Measurements from ENCODE around the gene EBP. TPM values are rescaled to one million over a fixed set of nuclear protein-coding genes. Genes with fewer than 3 reads are reported as not detected.
A peak's percentile ranks its signal among the peaks of the same experiment; 100 is the strongest.

EBP gene
- total RNA-seq, 1 donor: 45.6 TPM

DNA sequence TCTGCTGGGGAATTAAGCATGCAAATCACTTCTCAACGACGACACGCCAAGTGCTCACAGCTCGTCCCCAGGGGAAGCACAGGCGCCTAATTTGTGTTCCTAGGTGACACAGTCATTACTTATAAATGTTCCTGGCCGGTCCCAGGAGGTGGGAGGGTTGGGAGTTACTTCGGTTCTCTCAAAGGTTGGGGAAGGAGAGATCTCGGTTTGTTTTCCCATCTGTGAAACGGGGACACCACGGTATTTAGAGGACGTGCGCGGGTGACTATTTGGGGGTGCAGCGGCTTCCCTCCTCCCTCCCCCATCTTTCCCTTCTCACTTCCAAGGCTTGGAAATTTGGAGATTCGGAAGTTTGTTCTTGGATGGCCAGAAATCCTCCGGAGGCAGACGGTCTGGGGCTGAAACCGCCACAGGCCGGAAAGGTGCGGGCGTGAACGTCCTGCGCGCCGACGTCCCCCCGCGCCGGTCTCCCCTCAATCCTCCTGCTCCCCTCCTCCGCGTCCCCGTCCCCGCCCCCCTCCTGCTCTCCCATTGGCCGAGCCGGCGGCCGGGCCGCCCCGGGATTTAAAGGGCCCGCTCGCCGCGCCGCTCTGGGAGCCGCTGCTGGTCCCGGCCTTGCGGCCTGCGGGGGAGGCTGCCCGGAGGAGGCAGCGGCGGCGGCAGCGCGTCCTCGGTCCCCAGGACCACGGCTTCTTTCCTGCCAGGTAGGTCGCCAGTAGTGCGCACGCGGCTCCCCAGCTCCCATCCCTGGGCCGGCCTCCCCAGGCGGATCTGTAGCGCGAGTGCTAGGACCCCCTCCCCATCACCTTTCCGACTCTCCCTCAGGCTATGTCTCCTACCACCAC is 13.0 kb upstream of the EBP start, which contains the start of gene PORCN:
PORCN (plus strand) TSS at position 593 of the 845 bp plus-strand sequence. CDS start 829 bp downstream, outside the sequence.
- peak; percentile 97 for DNase-seq (ENCODE audit: insufficient read length, low spot score, missing footprints)
- Histone ChIP-seq H3K4me2 (ENCODE audit: insufficient read depth, low read length) (peak within 1 kb of the TSS; percentile 72), H3K4me1 (ENCODE audit: insufficient read depth, low read length) (peaks cover 2% of the 10 kb centered on the region), H3K9me3 (ENCODE audit: low read depth, low read length) (no peaks in the 10 kb centered on the region), H3K36me3 (ENCODE audit: insufficient read depth, low read length) (no peaks in the 10 kb centered on the region), H2AFZ (ENCODE audit: low read length) (peak within 1 kb of the TSS; percentile 81), H3K27ac (ENCODE audit: low read depth, low read length) (peak within 1 kb of the TSS; percentile 65), H3K27me3 (ENCODE audit: insufficient read depth, low read length) (no peaks in the 10 kb centered on the region), H3K79me2 (ENCODE audit: insufficient read depth, low read length) (peaks cover 23% of the 10 kb centered on the region), H4K20me1 (ENCODE audit: insufficient read depth, low read length) (no peaks in the 10 kb centered on the region), H3K4me3 (ENCODE audit: insufficient read depth, low read length) (peak within 1 kb of the TSS; percentile 83)
- TF ChIP-seq, protein P1, sequence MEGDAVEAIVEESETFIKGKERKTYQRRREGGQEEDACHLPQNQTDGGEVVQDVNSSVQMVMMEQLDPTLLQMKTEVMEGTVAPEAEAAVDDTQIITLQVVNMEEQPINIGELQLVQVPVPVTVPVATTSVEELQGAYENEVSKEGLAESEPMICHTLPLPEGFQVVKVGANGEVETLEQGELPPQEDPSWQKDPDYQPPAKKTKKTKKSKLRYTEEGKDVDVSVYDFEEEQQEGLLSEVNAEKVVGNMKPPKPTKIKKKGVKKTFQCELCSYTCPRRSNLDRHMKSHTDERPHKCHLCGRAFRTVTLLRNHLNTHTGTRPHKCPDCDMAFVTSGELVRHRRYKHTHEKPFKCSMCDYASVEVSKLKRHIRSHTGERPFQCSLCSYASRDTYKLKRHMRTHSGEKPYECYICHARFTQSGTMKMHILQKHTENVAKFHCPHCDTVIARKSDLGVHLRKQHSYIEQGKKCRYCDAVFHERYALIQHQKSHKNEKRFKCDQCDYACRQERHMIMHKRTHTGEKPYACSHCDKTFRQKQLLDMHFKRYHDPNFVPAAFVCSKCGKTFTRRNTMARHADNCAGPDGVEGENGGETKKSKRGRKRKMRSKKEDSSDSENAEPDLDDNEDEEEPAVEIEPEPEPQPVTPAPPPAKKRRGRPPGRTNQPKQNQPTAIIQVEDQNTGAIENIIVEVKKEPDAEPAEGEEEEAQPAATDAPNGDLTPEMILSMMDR (IDR thresholded peaks at IDR 0.05; ENCODE audit: extremely low read depth, low read depth, low read length): no peak

DNA sequence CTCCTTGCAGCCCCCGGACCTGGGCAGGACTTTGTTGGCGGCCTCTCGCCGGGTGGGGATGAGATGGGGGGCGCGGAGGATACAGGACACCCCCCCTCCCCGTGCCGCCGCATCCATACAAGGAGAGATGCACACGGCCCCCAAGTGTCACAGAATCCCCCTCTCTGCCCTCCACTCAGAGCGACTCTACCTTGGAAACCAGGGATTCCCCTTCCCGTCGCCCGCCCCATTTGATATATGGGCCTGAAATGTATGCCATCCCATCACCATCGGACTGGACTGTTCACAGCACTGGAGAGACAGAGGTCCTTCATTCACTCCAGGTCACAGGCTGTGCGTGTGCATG is 12.4 kb upstream of the EBP start:
- peak overlapping the region; percentile 83 for H3K4me3 ChIP-seq (ENCODE audit: insufficient read depth, low read length)
- H3K79me2 ChIP-seq (ENCODE audit: insufficient read depth, low read length): peaks cover 23% of the 10 kb centered on the region
- H3K27me3 ChIP-seq (ENCODE audit: insufficient read depth, low read length): no peaks in the 10 kb centered on the region
- no peaks in the 10 kb centered on the region for H3K36me3 ChIP-seq (ENCODE audit: insufficient read depth, low read length)
- H3K27ac ChIP-seq (ENCODE audit: low read depth, low read length): peak overlapping the region; percentile 56
- peak overlapping the region; percentile 67 for H2AFZ ChIP-seq (ENCODE audit: low read length)
- peak overlapping the region; percentile 72 for H3K4me2 ChIP-seq (ENCODE audit: insufficient read depth, low read length)
- no peaks in the 10 kb centered on the region for H4K20me1 ChIP-seq (ENCODE audit: insufficient read depth, low read length)
- H3K9me3 ChIP-seq (ENCODE audit: low read depth, low read length): no peaks in the 10 kb centered on the region
- no peak for DNase-seq (ENCODE audit: insufficient read length, low spot score, missing footprints)
- TF ChIP-seq, protein P1 (IDR thresholded peaks at IDR 0.05; ENCODE audit: extremely low read depth, low read depth, low read length): no peak
- peaks cover 2% of the 10 kb centered on the region for H3K4me1 ChIP-seq (ENCODE audit: insufficient read depth, low read length)

DNA sequence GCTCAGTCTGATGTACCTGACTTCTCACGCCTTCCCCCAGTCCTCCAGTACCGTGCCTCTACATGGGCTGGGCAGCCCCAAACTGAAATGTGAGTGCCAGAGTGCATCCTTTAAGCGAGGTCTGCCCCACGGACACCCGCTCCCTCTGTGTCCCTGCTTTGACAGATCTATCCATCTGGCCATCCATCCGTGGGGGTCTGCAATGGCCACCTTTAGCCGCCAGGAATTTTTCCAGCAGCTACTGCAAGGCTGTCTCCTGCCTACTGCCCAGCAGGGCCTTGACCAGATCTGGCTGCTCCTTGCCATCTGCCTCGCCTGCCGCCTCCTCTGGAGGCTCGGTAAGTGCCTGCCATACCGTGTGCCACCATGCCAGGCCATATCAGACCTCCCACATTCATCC is 12.0 kb upstream of the EBP start:
- H3K27ac ChIP-seq (ENCODE audit: low read depth, low read length): peak overlapping the region; percentile 56
- H3K9me3 ChIP-seq (ENCODE audit: low read depth, low read length): no peaks in the 10 kb centered on the region
- H3K36me3 ChIP-seq (ENCODE audit: insufficient read depth, low read length): no peaks in the 10 kb centered on the region
- no peaks in the 10 kb centered on the region for H4K20me1 ChIP-seq (ENCODE audit: insufficient read depth, low read length)
- peaks cover 2% of the 10 kb centered on the region for H3K4me1 ChIP-seq (ENCODE audit: insufficient read depth, low read length)
- no peaks in the 10 kb centered on the region for H3K27me3 ChIP-seq (ENCODE audit: insufficient read depth, low read length)
- H3K4me2 ChIP-seq (ENCODE audit: insufficient read depth, low read length): peak overlapping the region; percentile 72
- H3K79me2 ChIP-seq (ENCODE audit: insufficient read depth, low read length): peaks cover 23% of the 10 kb centered on the region
- peak overlapping the region; percentile 83 for H3K4me3 ChIP-seq (ENCODE audit: insufficient read depth, low read length)
- peak; percentile 77 for DNase-seq (ENCODE audit: insufficient read length, low spot score, missing footprints)
- H2AFZ ChIP-seq (ENCODE audit: low read length): peak overlapping the region; percentile 67
- TF ChIP-seq, protein P1 (IDR thresholded peaks at IDR 0.05; ENCODE audit: extremely low read depth, low read depth, low read length): no peak

DNA sequence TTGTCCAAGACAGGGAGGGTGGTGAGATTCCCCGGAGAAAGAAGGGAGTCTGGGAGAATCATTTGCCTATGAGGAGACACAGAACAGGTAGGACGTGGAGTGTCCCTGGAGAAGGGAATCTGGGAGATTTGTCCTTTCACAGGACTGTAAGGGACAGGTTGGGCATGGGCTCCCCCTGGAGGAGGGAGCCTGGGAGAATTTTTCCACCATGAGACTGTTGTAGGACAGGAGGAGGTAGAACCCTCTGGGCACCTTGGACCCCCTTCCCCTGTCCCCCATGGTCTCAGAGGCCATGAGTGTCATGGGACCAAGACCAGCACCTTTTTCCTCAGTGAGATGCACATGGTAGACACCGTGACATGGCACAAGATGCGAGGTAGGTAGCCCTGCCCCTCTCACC is 10.0 kb upstream of the EBP start:
- no peak overlapping the region for H3K27ac ChIP-seq (ENCODE audit: low read depth, low read length)
- TF ChIP-seq, protein P1 (IDR thresholded peaks at IDR 0.05; ENCODE audit: extremely low read depth, low read depth, low read length): peak; percentile 41
- no peak overlapping the region for H2AFZ ChIP-seq (ENCODE audit: low read length)
- H3K9me3 ChIP-seq (ENCODE audit: low read depth, low read length): no peaks in the 10 kb centered on the region
- H3K4me1 ChIP-seq (ENCODE audit: insufficient read depth, low read length): peaks cover 2% of the 10 kb centered on the region
- peak; percentile 78 for DNase-seq (ENCODE audit: insufficient read length, low spot score, missing footprints)
- no peaks in the 10 kb centered on the region for H4K20me1 ChIP-seq (ENCODE audit: insufficient read depth, low read length)
- no peak overlapping the region for H3K4me3 ChIP-seq (ENCODE audit: insufficient read depth, low read length)
- H3K36me3 ChIP-seq (ENCODE audit: insufficient read depth, low read length): peaks cover 6% of the 10 kb centered on the region
- no peaks in the 10 kb centered on the region for H3K27me3 ChIP-seq (ENCODE audit: insufficient read depth, low read length)
- H3K4me2 ChIP-seq (ENCODE audit: insufficient read depth, low read length): no peak overlapping the region
- H3K79me2 ChIP-seq (ENCODE audit: insufficient read depth, low read length): peaks cover 23% of the 10 kb centered on the region
